Measurements from ENCODE around the gene USP3.
"Not testable (repeated sequence)": the region's sequence is repeated elsewhere in the genome, so short reads cannot be mapped to it uniquely, and the experiment has no call there.

The USP3 gene

GRCh38 chr15:63610209-63610841, 105.9 kb downstream of the USP3 start:
- peak; percentile 56 for DNase-seq (ENCODE audit: low read depth)

- DNase-seq (ENCODE audit: low read depth): no peak
These were observed 106.8 kb downstream of the USP3 start for GRCh38 chr15:63611177-63611576.

DNA sequence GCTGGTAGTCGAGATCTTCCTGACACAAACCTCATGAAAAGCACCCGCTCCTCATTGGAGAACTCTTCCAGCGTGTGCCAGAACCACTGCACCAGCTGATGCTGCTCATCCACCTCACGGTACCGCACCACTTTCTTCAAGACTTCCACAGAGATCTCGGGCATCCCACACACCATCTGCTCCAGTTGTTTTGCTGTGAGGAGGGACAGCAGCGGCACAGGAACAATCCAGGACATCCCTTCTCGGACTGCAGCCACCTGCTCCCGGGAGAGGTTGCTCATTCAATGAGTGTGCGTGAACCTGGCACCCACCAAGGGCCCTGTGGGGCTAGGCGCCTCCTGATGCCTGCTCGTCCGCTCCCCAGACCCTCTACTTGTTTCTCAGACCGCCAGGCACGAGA, 107.9 kb downstream of the USP3 start:
- no peak for DNase-seq (ENCODE audit: low read depth)

DNA sequence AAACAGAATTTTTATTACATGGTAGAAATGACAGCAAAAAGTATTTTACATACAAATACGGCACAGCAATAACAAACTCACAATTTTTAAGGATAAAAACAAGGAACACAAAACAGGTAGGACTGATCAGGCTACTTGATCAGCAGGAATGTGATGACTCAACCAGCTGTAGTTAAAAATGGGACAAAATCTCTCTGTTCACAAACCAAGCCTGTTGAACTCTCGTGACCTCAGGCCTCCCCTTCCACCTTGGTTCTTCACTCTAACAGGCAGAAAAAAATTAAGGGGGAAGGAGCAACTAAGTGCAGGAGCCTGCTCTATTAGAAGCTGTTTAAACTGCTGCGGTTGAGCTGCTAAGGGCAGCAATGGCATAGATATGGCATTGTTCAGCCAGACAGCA, 111.5 kb downstream of the USP3 start:
- no peak for DNase-seq (ENCODE audit: low read depth)

- not testable (repeated sequence) for DNase-seq (ENCODE audit: low read depth)
These were observed 112.8 kb downstream of the USP3 start for GRCh38 chr15:63617147-63617546.

DNA sequence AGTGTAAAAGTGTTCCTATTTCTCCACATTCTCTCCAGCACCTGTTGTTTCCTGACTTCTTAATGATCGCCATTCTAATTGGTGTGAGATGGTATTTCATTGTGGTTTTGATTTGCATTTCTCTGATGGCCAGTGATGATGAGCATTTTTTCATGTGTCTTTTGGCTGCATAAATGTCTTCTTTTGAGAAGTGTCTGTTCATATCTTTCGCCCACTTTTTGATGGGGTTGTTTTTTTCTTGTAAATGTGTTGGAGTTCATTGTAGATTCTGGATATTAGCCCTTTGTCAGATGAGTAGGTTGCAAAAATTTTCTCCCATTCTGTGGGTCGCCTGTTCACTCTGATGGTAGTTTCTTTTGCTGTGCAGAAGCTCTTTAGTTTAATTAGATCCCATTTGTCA, 113.2 kb downstream of the USP3 start:
- not testable (repeated sequence) for DNase-seq (ENCODE audit: low read depth)

DNA sequence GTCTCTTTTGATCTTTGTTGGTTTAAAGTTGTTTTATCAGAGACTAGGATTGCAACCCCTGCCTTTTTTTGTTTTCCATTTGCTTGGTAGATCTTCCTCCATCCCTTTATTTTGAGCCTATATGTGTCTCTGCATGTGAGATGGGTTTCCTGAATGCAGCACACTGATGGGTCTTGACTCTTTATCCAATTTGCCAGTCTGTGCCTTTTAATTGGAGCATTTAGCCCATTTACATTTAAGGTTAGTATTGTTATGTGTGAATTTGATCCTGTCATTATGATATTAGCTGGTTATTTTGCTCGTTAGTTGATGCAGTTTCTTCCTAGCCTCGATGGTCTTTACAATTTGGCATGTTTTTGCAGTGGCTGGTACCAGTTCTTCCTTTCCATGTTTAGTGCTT, 116.4 kb downstream of the USP3 start:
- DNase-seq (ENCODE audit: low read depth): not testable (repeated sequence)

- no peak for DNase-seq (ENCODE audit: low read depth)
These were observed 119.0 kb downstream of the USP3 start for GRCh38 chr15:63623232-63623969.

- DNase-seq (ENCODE audit: low read depth): no peak
These were observed 122.6 kb downstream of the USP3 start for GRCh38 chr15:63626955-63627354.

- no peak for DNase-seq (ENCODE audit: low read depth)
These were observed 123.9 kb downstream of the USP3 start for GRCh38 chr15:63628123-63628822.

DNA sequence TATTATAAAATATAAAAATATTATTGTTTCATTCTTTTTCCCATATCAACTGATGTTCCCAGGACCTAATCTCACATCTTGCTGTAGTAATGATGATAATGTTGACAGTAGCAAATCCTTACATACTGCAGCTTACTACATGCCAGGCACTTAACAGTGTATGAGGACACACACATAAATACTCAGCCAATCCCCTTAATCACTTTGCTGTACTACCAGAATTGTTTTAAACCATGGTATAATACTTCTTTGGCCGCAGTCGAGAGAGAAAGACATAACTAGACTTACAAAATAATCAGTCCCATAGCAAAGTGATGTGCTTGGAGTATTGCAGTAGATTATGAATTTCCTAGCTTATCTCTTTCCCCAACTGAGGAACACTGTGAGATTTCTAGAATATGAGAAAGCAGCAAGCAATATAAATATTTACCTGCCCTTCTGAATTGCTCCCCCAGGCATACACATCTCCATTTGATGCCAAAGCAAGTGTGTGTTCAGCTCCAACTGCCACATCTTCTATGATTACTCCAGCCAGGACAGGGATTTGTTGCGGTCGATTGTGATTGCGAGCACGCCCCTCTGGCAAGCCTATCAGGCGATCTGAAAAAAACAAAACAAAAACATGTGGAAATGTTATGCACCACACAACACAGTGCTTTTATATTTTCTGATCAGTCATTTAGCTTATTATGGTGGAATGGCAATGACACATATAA, 125.8 kb downstream of the USP3 start:
- no peak for DNase-seq (ENCODE audit: low read depth)

DNA sequence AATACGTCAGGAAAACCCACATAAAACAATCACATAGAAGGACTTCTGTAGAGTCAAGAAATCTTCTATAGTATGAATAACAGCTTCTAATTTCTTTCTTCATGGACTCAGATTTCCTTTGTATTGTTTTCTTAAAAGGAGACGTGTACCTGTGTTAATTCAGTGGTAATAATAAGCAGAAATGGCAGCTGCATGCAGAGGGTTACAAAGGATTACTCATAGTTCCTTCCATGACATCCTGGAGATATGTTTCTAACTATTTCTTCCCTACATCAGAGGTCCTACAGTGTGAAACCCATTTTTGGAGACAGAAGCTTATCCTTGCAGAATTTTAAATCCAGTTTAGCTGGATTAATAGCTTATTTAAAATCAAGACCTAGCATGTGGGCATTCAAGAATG, 128.9 kb downstream of the USP3 start:
- DNase-seq (ENCODE audit: low read depth): no peak

DNA sequence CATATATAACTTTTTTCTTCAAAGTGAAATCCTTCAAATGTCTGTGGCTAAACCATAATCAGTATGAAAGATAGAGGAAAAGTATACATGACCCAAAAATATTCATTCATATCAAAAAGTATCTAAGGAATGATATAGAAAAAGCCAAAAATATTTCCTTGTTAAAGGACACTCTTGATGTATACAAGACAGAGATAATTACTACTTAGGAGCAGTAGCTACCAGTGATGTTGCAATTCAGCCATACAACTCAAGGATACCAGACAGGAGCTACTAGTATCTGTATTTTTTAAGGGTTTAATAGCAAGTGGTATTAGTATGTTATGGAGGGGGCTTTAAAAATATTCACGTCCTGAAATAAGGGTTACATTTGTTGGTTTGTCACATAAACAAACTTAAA, 129.8 kb downstream of the USP3 start:
- DNase-seq (ENCODE audit: low read depth): no peak

DNA sequence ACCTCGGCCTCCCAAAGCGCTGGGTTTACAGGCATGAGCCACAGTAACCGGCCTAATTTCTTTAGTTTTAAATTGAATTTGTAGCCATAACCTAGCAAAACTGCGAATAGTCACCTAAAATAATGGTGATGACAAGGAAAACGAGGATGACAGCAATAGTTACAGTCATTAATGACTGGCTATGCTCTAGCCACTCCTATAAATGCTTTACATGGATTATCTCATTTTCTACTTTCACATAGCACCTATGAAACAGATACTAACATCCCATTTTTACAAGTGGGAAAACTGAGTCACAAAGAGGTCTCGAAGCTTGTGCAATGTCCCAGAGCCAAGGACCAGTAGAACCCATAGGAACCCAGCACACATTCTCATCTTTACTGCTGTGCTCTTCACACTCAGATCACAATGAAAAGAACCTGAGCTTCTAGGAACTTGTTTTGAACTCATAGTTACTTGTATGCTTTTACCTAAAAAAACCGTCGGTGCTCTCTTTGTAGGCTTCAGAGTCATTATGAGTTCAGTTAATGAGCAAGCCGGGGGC, 132.2 kb downstream of the USP3 start:
- DNase-seq (ENCODE audit: low read depth): no peak

- no peak for DNase-seq (ENCODE audit: low read depth)
These were observed 134.4 kb downstream of the USP3 start for GRCh38 chr15:63638839-63639238.

DNA sequence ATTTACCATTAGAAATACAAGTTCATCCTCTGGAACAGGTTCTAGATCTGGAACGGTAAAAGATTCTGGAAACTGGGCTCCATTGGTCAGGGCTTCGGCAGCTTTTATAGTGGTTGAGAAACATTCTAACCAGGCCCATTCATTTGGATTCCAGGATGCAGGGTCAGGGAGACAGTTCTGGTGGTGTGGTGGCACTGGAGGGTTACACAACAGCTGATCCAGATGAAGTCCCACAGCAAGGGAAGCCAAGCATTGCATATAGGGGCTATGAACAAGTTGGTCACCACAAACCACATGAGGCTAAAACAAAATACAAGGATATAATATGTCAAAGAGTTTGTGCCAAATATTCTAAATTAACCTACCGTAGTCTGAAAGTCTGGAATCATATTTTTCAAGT, 135.8 kb downstream of the USP3 start:
- DNase-seq (ENCODE audit: low read depth): no peak

All from stimulated activated CD8-positive, alpha-beta memory T cell treated with anti-CD3 and anti-CD28 coated beads, Interleukin-4, amount 100 ng/mL, for 24 hours (primary cell).